ENCODE measurements around the gene MBNL3.

MBNL3 gene

DNA sequence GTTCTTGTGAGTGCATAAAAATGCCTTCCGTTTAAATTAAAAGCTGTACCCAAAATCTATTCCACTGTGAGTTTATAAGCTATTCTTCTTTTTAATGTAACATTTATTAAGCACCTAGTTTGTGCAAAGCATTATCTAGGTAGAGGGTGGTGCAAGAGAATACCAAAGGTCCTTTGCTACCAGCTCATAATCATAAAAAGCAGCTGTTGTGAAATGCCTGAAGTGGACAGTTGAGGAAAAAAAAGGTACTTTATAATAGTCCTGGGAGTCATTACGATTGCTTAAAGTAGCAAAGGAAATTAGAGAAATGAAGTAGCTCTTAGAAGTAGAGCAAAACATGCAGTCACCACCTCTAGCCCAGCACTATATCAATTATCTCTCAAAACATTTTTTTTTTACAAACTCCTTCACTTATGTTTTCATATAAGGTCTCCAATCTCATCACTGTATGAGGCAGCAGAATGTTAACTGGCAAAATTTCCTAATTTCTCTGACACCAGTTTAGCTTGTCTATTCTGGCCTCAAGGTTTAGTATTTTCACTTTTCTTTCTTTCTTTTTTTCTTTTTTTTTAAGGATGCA lies 2.1 kb downstream of the MBNL3 start:
- TF ChIP-seq, protein P1, sequence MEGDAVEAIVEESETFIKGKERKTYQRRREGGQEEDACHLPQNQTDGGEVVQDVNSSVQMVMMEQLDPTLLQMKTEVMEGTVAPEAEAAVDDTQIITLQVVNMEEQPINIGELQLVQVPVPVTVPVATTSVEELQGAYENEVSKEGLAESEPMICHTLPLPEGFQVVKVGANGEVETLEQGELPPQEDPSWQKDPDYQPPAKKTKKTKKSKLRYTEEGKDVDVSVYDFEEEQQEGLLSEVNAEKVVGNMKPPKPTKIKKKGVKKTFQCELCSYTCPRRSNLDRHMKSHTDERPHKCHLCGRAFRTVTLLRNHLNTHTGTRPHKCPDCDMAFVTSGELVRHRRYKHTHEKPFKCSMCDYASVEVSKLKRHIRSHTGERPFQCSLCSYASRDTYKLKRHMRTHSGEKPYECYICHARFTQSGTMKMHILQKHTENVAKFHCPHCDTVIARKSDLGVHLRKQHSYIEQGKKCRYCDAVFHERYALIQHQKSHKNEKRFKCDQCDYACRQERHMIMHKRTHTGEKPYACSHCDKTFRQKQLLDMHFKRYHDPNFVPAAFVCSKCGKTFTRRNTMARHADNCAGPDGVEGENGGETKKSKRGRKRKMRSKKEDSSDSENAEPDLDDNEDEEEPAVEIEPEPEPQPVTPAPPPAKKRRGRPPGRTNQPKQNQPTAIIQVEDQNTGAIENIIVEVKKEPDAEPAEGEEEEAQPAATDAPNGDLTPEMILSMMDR (IDR thresholded peaks at IDR 0.05; ENCODE audit: low read depth, low read length, missing control alignments) = no peak
- DNase-seq = no peak
- no peak overlapping the region for H3K27ac ChIP-seq
- no peaks in the 10 kb centered on the region for H3K27me3 ChIP-seq (replicated peaks)
- no peak overlapping the region for H3K4me3 ChIP-seq (ENCODE audit: low read depth, low read length)
- H3K36me3 ChIP-seq (replicated peaks) = no peaks in the 10 kb centered on the region
- in situ Hi-C loops (cut with HindIII; ENCODE audit: low pct_ligation_motif_present, low sequenced_read_pairs) = no loop called here

DNA sequence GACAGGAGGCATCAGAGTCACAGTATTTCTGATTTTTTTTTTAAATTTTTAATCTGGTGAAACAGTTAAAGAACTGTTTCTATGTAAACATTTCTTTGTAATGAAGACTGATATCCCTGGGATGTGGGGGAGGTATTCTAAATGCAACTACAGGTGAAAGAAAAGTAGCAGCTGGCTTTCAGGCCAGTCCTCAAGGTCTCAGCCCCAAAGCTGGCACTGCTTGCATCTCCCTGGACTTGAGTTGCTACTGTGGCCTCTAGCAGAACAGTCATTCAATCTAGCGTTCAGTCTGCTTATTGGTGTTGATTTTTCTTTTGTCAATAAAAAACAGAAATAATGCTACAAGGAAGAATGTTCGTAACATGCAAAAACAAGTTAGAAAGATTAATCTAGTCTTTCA lies 4.9 kb downstream of the MBNL3 start:
- Histone ChIP-seq H3K27ac (no peak overlapping the region), H3K27me3 (replicated peaks) (no peaks in the 10 kb centered on the region), H3K4me3 (ENCODE audit: low read depth, low read length) (no peak overlapping the region), H3K36me3 (replicated peaks) (no peaks in the 10 kb centered on the region)
- TF ChIP-seq, protein P1 (IDR thresholded peaks at IDR 0.05; ENCODE audit: low read depth, low read length, missing control alignments) = no peak
- in situ Hi-C loops (cut with HindIII; ENCODE audit: low pct_ligation_motif_present, low sequenced_read_pairs) = no loop called here
- no peak for DNase-seq

GRCh38 chrX:132483488-132483887 lies 5.3 kb downstream of the MBNL3 start:
- TF ChIP-seq, protein P1 (IDR thresholded peaks at IDR 0.05; ENCODE audit: low read depth, low read length, missing control alignments) = no peak
- no peak overlapping the region for H3K4me3 ChIP-seq (ENCODE audit: low read depth, low read length)
- no peak overlapping the region for H3K27ac ChIP-seq
- no peaks in the 10 kb centered on the region for H3K36me3 ChIP-seq (replicated peaks)
- in situ Hi-C loops (cut with HindIII; ENCODE audit: low pct_ligation_motif_present, low sequenced_read_pairs) = no loop called here
- no peak for DNase-seq
- no peaks in the 10 kb centered on the region for H3K27me3 ChIP-seq (replicated peaks)

DNA sequence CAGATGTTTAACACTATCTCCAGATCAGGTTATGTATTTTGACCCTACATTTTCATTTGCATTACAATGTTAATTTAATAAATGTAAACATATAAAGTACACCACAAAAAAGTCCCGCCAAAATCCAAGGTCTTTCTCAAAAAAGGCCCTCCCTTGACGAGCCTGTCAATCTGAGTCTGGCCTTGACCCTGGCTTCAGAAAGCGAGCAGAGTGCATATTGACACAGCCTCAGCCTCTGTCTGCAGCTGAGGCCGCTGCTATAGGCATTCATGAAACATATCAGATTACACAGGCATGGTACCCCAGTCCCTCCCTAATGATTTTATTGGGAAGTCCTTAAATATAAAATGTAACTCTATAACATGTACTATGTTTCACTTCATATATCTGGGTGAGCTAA lies 6.2 kb downstream of the MBNL3 start:
- H3K27ac ChIP-seq = no peak overlapping the region
- H3K27me3 ChIP-seq (replicated peaks) = no peaks in the 10 kb centered on the region
- H3K4me3 ChIP-seq (ENCODE audit: low read depth, low read length) = no peak overlapping the region
- no peak for DNase-seq
- TF ChIP-seq, protein P1 (IDR thresholded peaks at IDR 0.05; ENCODE audit: low read depth, low read length, missing control alignments) = no peak
- in situ Hi-C loops (cut with HindIII; ENCODE audit: low pct_ligation_motif_present, low sequenced_read_pairs) = no loop called here
- no peaks in the 10 kb centered on the region for H3K36me3 ChIP-seq (replicated peaks)

- H3K27ac ChIP-seq = no peak overlapping the region
- no peak for DNase-seq
- H3K4me3 ChIP-seq (ENCODE audit: low read depth, low read length) = no peak overlapping the region
- H3K36me3 ChIP-seq (replicated peaks) = no peaks in the 10 kb centered on the region
- in situ Hi-C loops (cut with HindIII; ENCODE audit: low pct_ligation_motif_present, low sequenced_read_pairs) = no loop called here
- TF ChIP-seq, protein P1 (IDR thresholded peaks at IDR 0.05; ENCODE audit: low read depth, low read length, missing control alignments) = no peak
- no peaks in the 10 kb centered on the region for H3K27me3 ChIP-seq (replicated peaks)
Observed at GRCh38 chrX:132481449-132481848, 7.4 kb downstream of the MBNL3 start.

GRCh38 chrX:132480581-132481203 lies 8.1 kb downstream of the MBNL3 start:
- TF ChIP-seq, protein P1 (IDR thresholded peaks at IDR 0.05; ENCODE audit: low read depth, low read length, missing control alignments) = no peak
- peak overlapping the region; percentile 27 for H3K4me3 ChIP-seq (ENCODE audit: low read depth, low read length)
- in situ Hi-C loops (cut with HindIII; ENCODE audit: low pct_ligation_motif_present, low sequenced_read_pairs) = no loop called here
- no peak for DNase-seq
- H3K36me3 ChIP-seq (replicated peaks) = no peaks in the 10 kb centered on the region
- no peak overlapping the region for H3K27ac ChIP-seq
- H3K27me3 ChIP-seq (replicated peaks) = no peaks in the 10 kb centered on the region

All from brain microvascular endothelial cell (primary cell).